ENCODE data around the gene SRMS.
"Not testable (repeated sequence)": the region's sequence is repeated elsewhere in the genome, so short reads cannot be mapped to it uniquely, and the experiment has no call there.

SRMS gene

GRCh38 chr20:63517376-63518309, 29.9 kb downstream of the SRMS start:
- Histone ChIP-seq H3K36me3 (ENCODE audit: insufficient read depth, low read length) (peaks cover 7% of the 10 kb centered on the region; the same call in 1 of the 2 replicates), H3K27me3 (ENCODE audit: insufficient read depth, low read length) (peaks cover 6% of the 10 kb centered on the region; the same call in 1 of the 2 replicates), H2AFZ (ENCODE audit: low read length, unreplicated experiment) (no peak overlapping the region), H3K4me3 (ENCODE audit: low read depth, low read length) (no peak overlapping the region), H3K4me1 (ENCODE audit: control insufficient read depth, insufficient read depth, low read length, unreplicated experiment) (peaks cover 4% of the 10 kb centered on the region), H3K79me2 (ENCODE audit: control insufficient read depth, insufficient read depth, low read length, unreplicated experiment) (peaks cover 17% of the 10 kb centered on the region), H3K27ac (ENCODE audit: low read depth, low read length) (no peak overlapping the region)

GRCh38 chr20:63514520-63514919, 33.0 kb downstream of the SRMS start:
- H3K4me1 ChIP-seq (ENCODE audit: control insufficient read depth, insufficient read depth, low read length, unreplicated experiment); H3K27me3 ChIP-seq (ENCODE audit: insufficient read depth, low read length); H2AFZ ChIP-seq (ENCODE audit: low read length, unreplicated experiment): not testable (repeated sequence)

GRCh38 chr20:63513207-63513606, 34.3 kb downstream of the SRMS start:
- H3K27ac ChIP-seq (ENCODE audit: low read depth, low read length): no peak overlapping the region
- H3K79me2 ChIP-seq (ENCODE audit: control insufficient read depth, insufficient read depth, low read length, unreplicated experiment): no peaks in the 10 kb centered on the region
- H3K4me1 ChIP-seq (ENCODE audit: control insufficient read depth, insufficient read depth, low read length, unreplicated experiment): no peaks in the 10 kb centered on the region
- H2AFZ ChIP-seq (ENCODE audit: low read length, unreplicated experiment): no peak overlapping the region
- no peaks in the 10 kb centered on the region for H3K36me3 ChIP-seq (ENCODE audit: insufficient read depth, low read length)
- peaks cover 6% of the 10 kb centered on the region; the same call in 1 of the 2 replicates for H3K27me3 ChIP-seq (ENCODE audit: insufficient read depth, low read length)
- H3K4me3 ChIP-seq (ENCODE audit: low read depth, low read length): no peak overlapping the region

More at GRCh38 chr20:63514520-63514919, 33.0 kb downstream of the SRMS start:
- not testable (repeated sequence) for H3K36me3 ChIP-seq (ENCODE audit: insufficient read depth, low read length); H3K79me2 ChIP-seq (ENCODE audit: control insufficient read depth, insufficient read depth, low read length, unreplicated experiment); H3K4me3 ChIP-seq (ENCODE audit: low read depth, low read length); H3K27ac ChIP-seq (ENCODE audit: low read depth, low read length)

- H3K27ac ChIP-seq (ENCODE audit: low read depth, low read length): no peak overlapping the region
Observed at GRCh38 chr20:63509088-63509564, 38.4 kb downstream of the SRMS start.

GRCh38 chr20:63508072-63508768, 39.3 kb downstream of the SRMS start:
- Histone ChIP-seq H3K27me3 (ENCODE audit: insufficient read depth, low read length) (peaks cover 19% of the 10 kb centered on the region; the same call in 1 of the 2 replicates), H3K36me3 (ENCODE audit: insufficient read depth, low read length) (no peaks in the 10 kb centered on the region), H3K4me3 (ENCODE audit: low read depth, low read length) (no peak overlapping the region), H3K27ac (ENCODE audit: low read depth, low read length) (no peak overlapping the region), H3K4me1 (ENCODE audit: control insufficient read depth, insufficient read depth, low read length, unreplicated experiment) (no peaks in the 10 kb centered on the region), H2AFZ (ENCODE audit: low read length, unreplicated experiment) (no peak overlapping the region), H3K79me2 (ENCODE audit: control insufficient read depth, insufficient read depth, low read length, unreplicated experiment) (no peaks in the 10 kb centered on the region)

More at GRCh38 chr20:63509088-63509564, 38.4 kb downstream of the SRMS start:
- H3K79me2 ChIP-seq (ENCODE audit: control insufficient read depth, insufficient read depth, low read length, unreplicated experiment): no peaks in the 10 kb centered on the region
- no peak overlapping the region for H3K4me3 ChIP-seq (ENCODE audit: low read depth, low read length)
- no peaks in the 10 kb centered on the region for H3K36me3 ChIP-seq (ENCODE audit: insufficient read depth, low read length)
- no peaks in the 10 kb centered on the region for H3K4me1 ChIP-seq (ENCODE audit: control insufficient read depth, insufficient read depth, low read length, unreplicated experiment)
- H3K27me3 ChIP-seq (ENCODE audit: insufficient read depth, low read length): peaks cover 20% of the 10 kb centered on the region; the same call in 1 of the 2 replicates
- H2AFZ ChIP-seq (ENCODE audit: low read length, unreplicated experiment): no peak overlapping the region

GRCh38 chr20:63507083-63507743, 40.3 kb downstream of the SRMS start:
- Histone ChIP-seq H3K79me2 (ENCODE audit: control insufficient read depth, insufficient read depth, low read length, unreplicated experiment) (no peaks in the 10 kb centered on the region), H3K4me3 (ENCODE audit: low read depth, low read length) (no peak overlapping the region), H3K27ac (ENCODE audit: low read depth, low read length) (no peak overlapping the region), H2AFZ (ENCODE audit: low read length, unreplicated experiment) (no peak overlapping the region), H3K4me1 (ENCODE audit: control insufficient read depth, insufficient read depth, low read length, unreplicated experiment) (no peaks in the 10 kb centered on the region), H3K27me3 (ENCODE audit: insufficient read depth, low read length) (peaks cover 17% of the 10 kb centered on the region; the same call in 1 of the 2 replicates), H3K36me3 (ENCODE audit: insufficient read depth, low read length) (no peaks in the 10 kb centered on the region)

- no peak overlapping the region for H2AFZ ChIP-seq (ENCODE audit: low read length, unreplicated experiment)
- no peak overlapping the region for H3K4me3 ChIP-seq (ENCODE audit: low read depth, low read length)
- H3K4me1 ChIP-seq (ENCODE audit: control insufficient read depth, insufficient read depth, low read length, unreplicated experiment): no peaks in the 10 kb centered on the region
Observed at GRCh38 chr20:63505723-63506122, 41.8 kb downstream of the SRMS start.

GRCh38 chr20:63505281-63505680, 42.3 kb downstream of the SRMS start:
- peaks cover 18% of the 10 kb centered on the region; the same call in 1 of the 2 replicates for H3K27me3 ChIP-seq (ENCODE audit: insufficient read depth, low read length)
- H3K36me3 ChIP-seq (ENCODE audit: insufficient read depth, low read length): no peaks in the 10 kb centered on the region

More at GRCh38 chr20:63505723-63506122, 41.8 kb downstream of the SRMS start:
- Histone ChIP-seq H3K27me3 (ENCODE audit: insufficient read depth, low read length) (peaks cover 17% of the 10 kb centered on the region; the same call in 1 of the 2 replicates), H3K79me2 (ENCODE audit: control insufficient read depth, insufficient read depth, low read length, unreplicated experiment) (no peaks in the 10 kb centered on the region), H3K36me3 (ENCODE audit: insufficient read depth, low read length) (no peaks in the 10 kb centered on the region), H3K27ac (ENCODE audit: low read depth, low read length) (no peak overlapping the region)

GRCh38 chr20:63504642-63505041, 42.9 kb downstream of the SRMS start:
- H3K4me3 ChIP-seq (ENCODE audit: low read depth, low read length): no peak overlapping the region
- H2AFZ ChIP-seq (ENCODE audit: low read length, unreplicated experiment): no peak overlapping the region
- no peaks in the 10 kb centered on the region for H3K36me3 ChIP-seq (ENCODE audit: insufficient read depth, low read length)
- no peaks in the 10 kb centered on the region for H3K79me2 ChIP-seq (ENCODE audit: control insufficient read depth, insufficient read depth, low read length, unreplicated experiment)
- peaks cover 23% of the 10 kb centered on the region; the same call in 1 of the 2 replicates for H3K27me3 ChIP-seq (ENCODE audit: insufficient read depth, low read length)
- H3K27ac ChIP-seq (ENCODE audit: low read depth, low read length): no peak overlapping the region
- no peaks in the 10 kb centered on the region for H3K4me1 ChIP-seq (ENCODE audit: control insufficient read depth, insufficient read depth, low read length, unreplicated experiment)

More at GRCh38 chr20:63505281-63505680, 42.3 kb downstream of the SRMS start:
- Histone ChIP-seq H2AFZ (ENCODE audit: low read length, unreplicated experiment) (no peak overlapping the region), H3K79me2 (ENCODE audit: control insufficient read depth, insufficient read depth, low read length, unreplicated experiment) (no peaks in the 10 kb centered on the region), H3K4me1 (ENCODE audit: control insufficient read depth, insufficient read depth, low read length, unreplicated experiment) (no peaks in the 10 kb centered on the region), H3K4me3 (ENCODE audit: low read depth, low read length) (no peak overlapping the region), H3K27ac (ENCODE audit: low read depth, low read length) (no peak overlapping the region)

- no peaks in the 10 kb centered on the region for H3K36me3 ChIP-seq (ENCODE audit: insufficient read depth, low read length)
- H3K27me3 ChIP-seq (ENCODE audit: insufficient read depth, low read length): peaks cover 28% of the 10 kb centered on the region; the same call in 1 of the 2 replicates
- H3K4me1 ChIP-seq (ENCODE audit: control insufficient read depth, insufficient read depth, low read length, unreplicated experiment): no peaks in the 10 kb centered on the region
- H3K27ac ChIP-seq (ENCODE audit: low read depth, low read length): no peak overlapping the region
- no peaks in the 10 kb centered on the region for H3K79me2 ChIP-seq (ENCODE audit: control insufficient read depth, insufficient read depth, low read length, unreplicated experiment)
- H2AFZ ChIP-seq (ENCODE audit: low read length, unreplicated experiment): no peak overlapping the region
- no peak overlapping the region for H3K4me3 ChIP-seq (ENCODE audit: low read depth, low read length)
Observed at GRCh38 chr20:63503524-63503923, 44.0 kb downstream of the SRMS start.
